Tibial artery (tissue), 4 donors: ENCODE results near the gene REEP1.

ENCODE experiments used
- DNase-seq, 2 donors: peaks; one replicate each; pipeline ENCODE4 v3.0.0-alpha.2; 2019
- H3K27ac ChIP-seq, 2 donors: fragments of 200-600 bp; sonication (generic) in 1 of 2; 1 replicate in 1 of 2; 2 replicates in 1 of 2; pipeline ENCODE4 v1.5.1; 2018 to 2019; ENCODE audit warnings: mild to moderate bottlenecking in 1 of 2
- H3K27me3 ChIP-seq, 2 donors: fragments of 200-600 bp; sonication (generic) in 1 of 2; one replicate each; pipeline versions ENCODE4 v1.5.1 to v1.6.0; 2016 to 2019
- H3K36me3 ChIP-seq, 3 donors: fragments of 200-600 bp; sonication (generic) in 2 of 3; one replicate each; pipeline ENCODE4 v1.5.1; 2016 to 2019; ENCODE audit warnings: mild to moderate bottlenecking in 2 of 3
- H3K4me1 ChIP-seq, 4 donors: fragments of 200-600 bp; sonication (generic) in 2 of 4; 1 replicate in 3 of 4; 2 replicates in 1 of 4; pipeline ENCODE4 v1.5.1; 2016 to 2019
- H3K4me3 ChIP-seq, 2 donors: fragments of 200-600 bp; sonication (generic) in 1 of 2; 1 replicate in 1 of 2; 2 replicates in 1 of 2; pipeline ENCODE4 v1.5.1; 2018 to 2019; ENCODE audit warnings: mild to moderate bottlenecking in 2 of 2
- H3K9me3 ChIP-seq, 3 donors: fragments of 200-600 bp; sonication (generic) in 1 of 3; one replicate each; pipeline ENCODE4 v1.5.1; 2016 to 2019
- CTCF ChIP-seq, 2 experiments: fragments of 200-600 bp in 1 of 2; fragments of 450-650 bp in 1 of 2; IDR thresholded peaks; one replicate each; pipeline ENCODE4 v1.5.1; 2017 to 2019; ENCODE audit warnings: antibody characterized with exemption in 2 of 2, mild to moderate bottlenecking in 1 of 2, moderate library complexity in 1 of 2
- intact Hi-C: fragments of 100-400 bp; cut with DNase I; formaldehyde crosslinking; loops from one replicate; pipeline ENCODE4 v1.15.0; 2023; ENCODE audit warnings: low total_unique reads

Gene REEP1

GRCh38 chr2:86224645-86225355, 112.6 kb downstream of the REEP1 start:
- H3K27ac ChIP-seq, result peak overlapping the region; percentile 91
- TF ChIP-seq CTCF (IDR thresholded peaks at IDR 0.05), result no peak
- H3K36me3 ChIP-seq, result peaks cover 0 to 1% (median 0%) of the 10 kb centered on the region in 3 donors
- H3K27me3 ChIP-seq, result no peaks in the 10 kb centered on the region
- intact Hi-C loops, result loop anchor here (10.0 kb wide), 2 partner anchors 70 to 220 kb away; partner anchors contain the start of gene KDM3A
- DNase-seq, result no peak
- H3K4me3 ChIP-seq, result peak overlapping the region; percentile 39 to 40
- H3K4me1 ChIP-seq, result peaks cover 0 to 54% (median 41%) of the 10 kb centered on the region in 4 donors
- no peaks in the 10 kb centered on the region for H3K9me3 ChIP-seq

GRCh38 chr2:86223927-86224560, 113.4 kb downstream of the REEP1 start:
- intact Hi-C loops, result loop anchor here (10.0 kb wide), 2 partner anchors 71 to 221 kb away; partner anchors contain the start of gene KDM3A
- Histone ChIP-seq H3K27me3 (no peaks in the 10 kb centered on the region), H3K36me3 (no peaks in the 10 kb centered on the region), H3K4me1 (peaks cover 0 to 54% (median 41%) of the 10 kb centered on the region in 4 donors), H3K27ac (peak overlapping the region; percentile 91), H3K4me3 (no peak overlapping the region), H3K9me3 (no peaks in the 10 kb centered on the region)
- no peak for DNase-seq
- no peak for TF ChIP-seq CTCF (IDR thresholded peaks at IDR 0.05)

- H3K36me3 ChIP-seq, result no peaks in the 10 kb centered on the region
- no peaks in the 10 kb centered on the region for H3K9me3 ChIP-seq
- peak; percentile 78 to 92 for DNase-seq
- H3K4me3 ChIP-seq, result no peak overlapping the region
- peaks cover 0 to 54% (median 41%) of the 10 kb centered on the region in 4 donors for H3K4me1 ChIP-seq
- H3K27me3 ChIP-seq, result no peaks in the 10 kb centered on the region
- H3K27ac ChIP-seq, result peak overlapping the region; percentile 91
- no peak for TF ChIP-seq CTCF (IDR thresholded peaks at IDR 0.05)
- intact Hi-C loops, result loop anchor here (10.0 kb wide), 2 partner anchors 71 to 221 kb away; partner anchors contain the start of gene KDM3A
These were observed 114.1 kb downstream of the REEP1 start for GRCh38 chr2:86223140-86223926.

GRCh38 chr2:86221066-86221684, 116.3 kb downstream of the REEP1 start:
- Histone ChIP-seq H3K36me3 (no peaks in the 10 kb centered on the region), H3K9me3 (no peaks in the 10 kb centered on the region), H3K4me1 (peaks cover 0 to 54% (median 41%) of the 10 kb centered on the region in 4 donors), H3K27me3 (no peaks in the 10 kb centered on the region), H3K4me3 (no peak overlapping the region), H3K27ac (peak overlapping the region; percentile 91)
- intact Hi-C loops, result loop anchor here (2.0 to 10.0 kb wide), 3 partner anchors 74 to 224 kb away; partner anchors contain the start of gene KDM3A
- peak; percentile 62 to 69 for TF ChIP-seq CTCF (IDR thresholded peaks at IDR 0.05)
- DNase-seq, result no peak

- TF ChIP-seq CTCF (IDR thresholded peaks at IDR 0.05), result no peak
- Histone ChIP-seq H3K27ac (no peak overlapping the region), H3K9me3 (no peaks in the 10 kb centered on the region), H3K4me1 (peaks cover 0 to 42% (median 34%) of the 10 kb centered on the region in 4 donors), H3K27me3 (no peaks in the 10 kb centered on the region), H3K36me3 (no peaks in the 10 kb centered on the region), H3K4me3 (no peak overlapping the region)
- intact Hi-C loops, result loop anchor here (2.0 to 10.0 kb wide), 3 partner anchors 75 to 225 kb away; partner anchors contain the start of gene KDM3A
- DNase-seq, result no peak
These were observed 117.5 kb downstream of the REEP1 start for GRCh38 chr2:86219896-86220295.
